Anterior cingulate cortex (tissue), 58 donors: ENCODE results near the gene RGS12.

ENCODE experiments used
- DNase-seq, 58 donors: peaks; one replicate each; lab custom pipeline; 2025; lab: John Stamatoyannopoulos, UW

Gene RGS12

DNA sequence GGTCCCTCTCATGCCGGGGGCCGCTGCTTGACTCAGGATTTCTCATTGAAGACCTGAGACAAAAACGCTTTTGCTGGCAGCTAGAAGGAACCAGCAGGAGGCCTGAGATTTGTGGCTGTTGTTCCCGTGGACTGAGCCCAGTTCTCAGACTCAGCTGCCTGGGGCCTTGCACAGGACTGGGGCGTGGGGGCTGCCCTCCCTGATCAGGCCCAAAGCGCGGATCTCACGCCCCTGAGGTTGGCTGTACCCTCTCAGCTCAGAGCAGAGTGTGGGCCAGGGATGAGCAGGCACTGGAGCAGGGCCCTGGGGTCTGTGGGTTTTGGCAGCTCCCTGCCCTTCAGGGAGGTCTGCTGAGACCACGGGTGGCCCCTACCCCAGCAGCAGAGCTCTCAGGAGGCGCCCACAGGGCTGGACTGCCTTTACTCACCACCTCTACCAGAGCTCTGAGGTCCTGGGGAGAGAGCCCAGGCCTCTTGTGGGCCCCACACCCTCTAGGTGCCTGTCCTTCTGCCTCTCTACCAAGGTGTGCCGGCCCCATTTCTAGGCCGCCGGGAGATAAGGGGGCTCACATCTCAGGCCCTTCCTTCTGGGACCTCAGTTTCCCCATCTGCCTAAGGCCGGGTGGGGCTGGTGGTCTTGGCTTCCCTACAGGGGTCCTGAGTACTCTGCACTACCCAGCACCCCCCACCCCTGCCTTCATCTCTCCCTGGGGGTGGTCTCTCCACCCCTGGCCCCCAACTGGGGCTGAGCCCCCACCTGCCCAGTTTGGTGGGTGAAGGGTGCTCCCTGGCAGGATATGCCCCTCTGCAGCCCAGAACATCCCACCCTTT lies 38.3 kb upstream of the RGS12 start:
- DNase-seq: no peak

DNA sequence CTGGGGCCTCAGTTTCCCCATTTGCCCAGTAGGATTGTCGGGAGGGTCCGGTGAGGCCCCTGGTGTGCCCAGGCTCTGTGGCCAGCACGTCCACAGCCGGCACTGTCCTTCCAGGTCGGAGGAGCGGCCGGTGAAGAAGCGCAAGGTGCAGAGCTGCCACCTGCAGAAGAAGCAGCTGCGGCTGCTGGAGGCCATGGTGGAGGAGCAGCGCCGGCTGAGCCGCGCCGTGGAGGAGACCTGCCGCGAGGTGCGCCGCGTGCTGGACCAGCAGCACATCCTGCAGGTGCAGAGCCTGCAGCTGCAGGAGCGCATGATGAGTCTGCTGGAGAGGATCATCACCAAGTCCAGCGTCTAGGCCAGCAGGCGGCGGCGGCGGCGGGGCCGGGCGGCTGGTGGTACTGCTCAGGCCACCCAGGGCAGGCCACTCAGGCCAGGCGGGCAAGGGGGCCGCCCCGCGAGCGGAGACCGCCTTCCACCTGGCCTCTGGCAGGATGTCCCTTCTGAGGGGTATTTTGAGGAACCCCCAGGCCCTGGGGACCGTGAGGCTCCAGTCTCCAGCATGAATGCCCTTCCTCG lies 37.1 kb upstream of the RGS12 start:
- DNase-seq: no peak

DNA sequence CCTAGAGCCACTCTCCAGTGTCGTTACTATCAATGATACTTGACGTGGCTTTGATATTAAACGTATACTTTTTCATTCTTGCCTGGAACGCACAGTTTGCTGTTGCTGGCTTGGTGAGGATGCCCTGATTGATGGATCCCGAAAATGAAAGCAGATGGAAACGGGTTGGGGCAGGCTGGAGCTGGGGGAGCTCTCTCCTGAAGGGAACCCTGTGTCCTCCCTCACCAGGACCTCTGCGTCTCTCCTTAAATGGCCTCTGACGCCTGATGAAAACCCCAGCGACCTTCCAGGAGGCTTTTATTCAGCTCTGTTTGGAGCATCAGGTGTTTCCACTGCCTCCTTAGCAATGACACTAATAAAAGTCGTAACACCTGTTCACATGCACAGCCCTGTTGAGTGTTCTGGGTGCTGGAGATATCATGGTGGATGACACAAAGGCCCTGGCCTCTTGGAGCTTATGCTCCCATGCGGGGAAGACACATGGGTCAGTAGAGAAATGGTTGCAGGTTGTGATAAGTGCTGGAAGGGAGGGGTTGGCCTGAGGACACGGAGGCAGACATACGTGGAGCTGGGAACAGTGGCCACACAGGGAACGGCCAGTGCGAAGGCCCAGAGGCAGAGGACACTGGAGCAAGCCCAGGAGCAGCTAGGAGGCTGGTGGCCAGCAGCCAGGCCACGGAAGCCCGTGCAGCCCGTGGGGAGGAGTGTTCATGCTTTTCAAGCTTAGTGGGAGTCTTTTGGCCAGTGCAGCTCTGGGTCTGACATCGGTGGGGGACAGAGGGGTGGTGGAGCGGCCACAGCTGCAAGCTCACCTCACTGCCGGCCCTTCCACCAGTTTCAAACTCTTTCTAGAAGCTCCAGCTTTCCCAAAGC lies 36.4 kb upstream of the RGS12 start:
- DNase-seq: no peak

DNA sequence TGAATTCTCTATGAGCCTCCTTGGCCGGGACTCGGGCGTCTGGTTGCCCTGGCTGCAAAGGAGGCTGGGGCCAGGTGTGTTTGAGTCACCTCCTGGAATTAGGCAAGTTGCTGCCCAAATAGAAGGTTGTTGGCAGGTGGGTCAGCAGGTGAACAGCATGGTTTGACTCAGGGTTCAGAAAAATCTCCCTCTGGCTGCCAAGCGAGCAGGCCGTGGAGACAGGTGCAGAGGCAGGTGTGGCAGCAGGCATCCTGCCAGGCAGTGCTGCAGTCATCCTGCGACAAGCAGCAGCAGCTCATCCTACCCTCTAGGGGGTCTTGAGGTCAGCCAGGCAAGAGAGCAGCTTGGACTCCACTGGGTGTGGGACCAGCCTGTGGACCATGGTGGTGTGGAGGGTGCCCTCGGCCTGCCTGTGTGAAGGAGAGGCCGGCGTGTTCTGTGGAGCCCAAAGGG lies 35.7 kb upstream of the RGS12 start:
- no peak for DNase-seq

DNA sequence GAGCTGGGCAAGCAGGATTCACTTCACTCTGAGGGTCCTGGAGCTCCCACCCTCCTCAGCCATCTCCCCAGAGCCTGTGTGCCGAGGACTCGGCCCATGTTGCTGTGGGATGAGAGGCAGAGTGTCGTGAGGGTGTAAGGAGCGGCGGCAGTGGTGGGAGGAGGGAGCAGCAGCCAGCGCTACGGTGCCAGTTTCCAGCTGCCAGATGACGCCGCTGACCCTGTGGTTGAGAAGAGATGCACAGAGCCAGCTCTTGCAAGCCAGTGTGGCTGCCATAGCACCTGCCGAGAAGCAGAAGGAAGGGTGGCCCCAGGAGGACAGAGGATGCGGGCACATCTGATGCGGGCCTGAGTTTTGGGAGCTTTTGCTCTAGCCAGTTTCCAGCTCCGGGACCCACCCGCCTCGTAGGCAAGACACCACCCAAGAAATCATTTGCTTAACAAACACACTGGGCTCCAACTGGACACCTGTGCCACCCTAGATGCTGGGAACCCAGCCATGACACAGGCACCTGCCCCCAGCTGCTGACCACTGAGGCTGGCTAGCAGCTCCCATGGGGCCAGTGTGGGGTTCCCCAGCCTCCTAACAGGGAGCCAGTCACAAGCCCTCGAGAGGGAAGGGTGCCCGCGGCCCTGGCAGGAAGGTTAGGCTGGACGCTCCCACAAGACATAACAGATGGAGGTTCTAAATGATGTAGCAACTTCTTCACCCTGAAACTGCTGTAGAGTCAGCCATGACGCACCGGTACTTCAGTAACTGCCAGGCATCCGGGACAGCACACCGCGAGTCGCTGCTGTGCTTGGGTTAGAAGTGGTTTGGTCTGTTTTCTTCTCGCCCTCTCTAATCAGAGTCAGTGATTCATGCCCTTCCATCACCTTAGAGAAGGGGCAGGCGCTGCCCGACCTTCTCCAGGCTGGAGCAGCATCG lies 35.0 kb upstream of the RGS12 start:
- DNase-seq: no peak

DNA sequence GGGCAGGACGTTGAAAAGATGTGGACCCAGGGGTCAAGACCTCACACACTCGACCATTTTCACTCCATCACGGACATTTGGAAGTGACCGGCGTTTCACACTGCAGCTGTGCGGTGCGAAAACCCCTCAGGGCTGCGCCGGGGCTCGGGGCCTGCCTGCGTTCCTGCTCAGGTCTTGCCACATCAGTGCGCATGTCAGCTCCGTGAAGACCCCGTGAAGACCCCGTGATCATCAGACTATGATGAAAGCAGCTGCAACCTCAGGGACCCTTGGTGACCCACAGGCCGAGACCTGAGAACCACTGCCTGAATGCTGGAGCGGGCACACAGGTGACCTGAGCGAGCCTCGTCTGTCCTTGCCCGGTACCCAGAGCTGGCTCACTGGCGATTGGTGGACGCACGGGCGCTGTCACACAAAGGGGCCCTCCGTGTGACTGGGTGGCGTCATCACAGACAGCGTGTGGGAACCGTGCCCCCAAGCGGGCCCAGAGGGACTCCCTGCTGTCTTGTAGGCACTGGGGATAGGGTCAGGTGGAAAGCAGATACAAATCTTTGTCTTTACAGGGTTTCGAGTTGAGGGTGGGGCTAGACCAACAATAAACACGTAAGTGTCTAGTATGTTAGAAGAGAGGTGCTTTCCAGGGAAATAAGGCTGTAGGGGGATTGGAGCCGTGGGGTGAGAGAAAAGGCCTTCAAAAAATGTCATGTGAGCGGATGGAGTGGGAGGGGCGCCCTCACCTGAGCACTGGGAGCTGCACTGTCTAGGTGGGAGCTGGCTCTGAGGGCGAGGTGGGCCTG lies 31.2 kb upstream of the RGS12 start:
- DNase-seq: no peak

DNA sequence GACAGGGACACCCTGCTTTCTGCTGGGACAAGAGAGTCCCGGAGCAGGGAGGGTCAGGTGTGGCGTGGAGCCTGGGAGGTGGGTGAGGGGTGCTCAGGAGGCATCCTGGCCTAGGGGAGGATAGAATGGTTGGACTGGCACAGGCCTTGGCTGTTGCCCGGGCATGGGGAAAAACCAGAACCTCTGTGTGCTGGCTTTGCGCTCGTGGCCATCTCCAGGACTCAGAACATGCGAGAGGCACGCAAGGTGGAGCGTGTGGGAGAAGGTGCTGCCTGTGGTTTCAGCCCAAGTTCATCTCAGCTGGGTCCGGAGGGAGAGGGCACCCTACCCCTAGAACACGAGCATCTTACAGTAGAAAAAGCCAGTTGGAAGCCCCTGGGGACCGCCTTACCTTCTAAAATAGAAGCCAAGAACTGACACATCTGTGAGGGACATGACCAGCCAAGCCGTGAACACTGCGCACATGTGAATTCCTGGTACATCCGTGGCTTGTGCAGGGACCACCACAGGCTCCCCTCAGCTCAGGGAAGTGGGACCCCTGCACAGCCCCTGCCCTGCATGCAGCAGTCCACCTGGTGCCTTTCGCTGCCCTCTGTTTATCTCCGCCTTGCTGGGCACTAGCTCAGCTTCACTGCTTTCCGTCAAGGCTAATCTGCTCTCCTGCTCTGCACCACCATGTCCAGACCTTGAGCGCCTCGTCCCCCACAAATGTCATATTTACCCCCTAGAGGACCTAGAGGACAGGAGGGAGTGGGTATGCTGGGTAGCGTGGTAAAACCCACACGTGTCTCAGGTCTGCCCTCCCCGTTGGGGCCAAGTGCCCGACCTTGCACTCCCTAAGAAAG lies 30.4 kb upstream of the RGS12 start:
- no peak for DNase-seq

DNA sequence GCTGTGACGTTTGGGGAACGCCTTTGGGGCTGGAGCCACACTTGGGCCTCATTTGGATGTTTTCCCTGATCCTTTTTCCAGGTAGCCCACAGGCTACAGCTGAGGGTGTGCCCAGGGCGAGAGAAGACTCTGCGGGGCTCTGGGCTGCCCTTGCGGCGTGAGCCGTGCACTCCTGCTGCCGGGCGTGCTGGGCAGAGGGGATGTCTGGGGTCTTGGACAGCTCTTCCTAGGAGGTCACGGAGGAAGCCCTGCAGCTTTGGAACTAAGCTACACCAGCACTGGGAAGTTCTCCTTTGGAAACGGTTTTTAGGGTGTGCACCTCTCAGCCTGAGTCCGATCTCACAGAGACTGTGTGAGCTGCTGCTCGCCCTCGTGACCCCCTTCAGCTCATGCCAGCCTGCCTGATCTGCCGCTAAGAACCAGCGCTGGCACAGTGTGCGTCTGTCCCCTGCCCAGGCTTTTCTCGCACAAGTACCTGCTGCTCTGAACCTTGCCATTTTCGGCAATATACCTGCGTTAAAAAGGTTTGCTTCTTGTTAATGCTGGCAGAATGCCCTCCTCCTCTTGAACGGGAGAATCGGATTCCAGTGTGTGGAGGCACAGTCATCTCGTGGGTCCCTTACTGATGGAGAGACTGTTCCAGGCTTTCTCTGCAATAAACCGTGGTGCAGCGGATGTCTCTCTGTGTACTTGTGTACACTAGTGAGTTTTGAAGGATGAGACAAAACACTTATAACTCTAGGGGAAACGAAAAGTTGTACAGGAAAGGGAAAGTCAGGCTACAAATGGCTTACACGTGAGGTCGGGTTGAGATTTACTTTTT lies 29.6 kb upstream of the RGS12 start:
- DNase-seq: no peak

DNA sequence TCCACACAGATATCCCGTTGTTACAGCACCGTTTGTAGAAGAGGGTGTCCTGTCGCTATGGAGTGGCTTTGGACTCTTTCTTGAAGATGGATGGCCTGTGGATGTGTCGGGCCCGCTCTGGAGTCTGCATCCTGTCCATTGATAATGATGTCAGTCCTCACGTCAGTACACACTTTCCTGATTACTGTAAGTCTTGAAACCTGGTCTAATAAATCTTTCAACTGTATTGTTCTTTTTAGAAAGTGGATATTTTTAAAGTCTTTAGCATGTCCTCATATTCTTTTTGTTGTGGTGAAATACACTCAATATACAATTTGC lies 29.0 kb upstream of the RGS12 start:
- no peak for DNase-seq

DNA sequence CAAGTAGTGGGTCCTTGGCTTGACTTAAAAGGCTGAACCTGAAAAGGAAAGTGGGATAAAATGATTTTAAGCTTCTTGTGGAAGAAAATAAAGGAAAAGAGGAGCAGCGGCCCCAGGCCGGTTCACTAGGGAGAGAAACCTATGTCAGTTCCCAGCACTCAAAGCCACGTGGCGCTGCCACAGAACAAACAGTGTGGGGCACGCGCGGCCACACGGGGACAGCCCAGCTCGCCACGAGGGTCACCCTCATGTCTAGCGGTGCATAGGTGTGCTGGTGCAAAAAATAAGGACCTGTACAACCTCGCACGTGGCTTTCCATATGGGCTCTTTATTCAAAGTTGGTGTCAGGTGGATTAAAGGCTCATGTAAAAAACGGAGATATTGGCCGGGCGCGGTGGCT lies 26.7 kb upstream of the RGS12 start:
- DNase-seq: no peak

DNA sequence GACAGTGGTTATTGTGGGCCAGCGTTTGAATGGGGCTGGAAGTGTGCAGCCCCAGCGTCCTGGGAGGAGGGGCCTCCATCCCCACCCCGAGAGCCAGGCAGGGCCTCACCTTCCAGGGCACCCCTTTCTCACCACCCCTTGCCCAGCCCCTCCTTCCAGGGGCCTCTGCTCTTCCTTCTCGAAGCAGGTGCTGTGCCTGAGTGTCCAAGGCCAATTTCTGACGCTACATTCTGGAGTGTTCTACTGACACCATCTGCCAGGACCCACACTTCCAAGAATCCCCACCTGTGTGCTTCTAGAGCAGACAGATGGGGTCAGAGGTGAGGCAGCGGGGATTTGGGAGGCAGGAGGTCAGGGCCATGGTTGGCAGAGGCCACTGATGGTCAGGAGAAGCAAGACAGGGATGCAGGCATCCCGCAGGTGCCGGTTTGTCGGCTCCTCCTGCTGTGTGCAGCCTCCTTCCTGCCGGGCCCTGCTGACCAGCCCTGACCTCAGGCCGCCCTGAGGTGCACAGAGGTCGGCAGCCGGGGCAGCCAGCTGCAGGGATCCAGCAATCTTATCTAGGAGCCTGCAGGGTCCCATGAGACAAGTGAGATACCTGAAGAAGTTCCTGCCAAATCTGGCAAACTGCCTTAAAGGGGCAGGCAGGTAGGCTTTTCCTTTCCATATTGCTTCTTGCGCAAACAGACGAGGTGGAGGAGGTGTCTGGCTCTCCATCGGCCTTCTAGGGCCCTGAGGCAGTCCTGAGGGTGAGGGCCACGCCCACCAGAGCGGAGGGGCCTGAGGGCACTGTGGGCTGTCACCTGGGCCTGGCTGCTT lies 25.0 kb upstream of the RGS12 start:
- no peak for DNase-seq

DNA sequence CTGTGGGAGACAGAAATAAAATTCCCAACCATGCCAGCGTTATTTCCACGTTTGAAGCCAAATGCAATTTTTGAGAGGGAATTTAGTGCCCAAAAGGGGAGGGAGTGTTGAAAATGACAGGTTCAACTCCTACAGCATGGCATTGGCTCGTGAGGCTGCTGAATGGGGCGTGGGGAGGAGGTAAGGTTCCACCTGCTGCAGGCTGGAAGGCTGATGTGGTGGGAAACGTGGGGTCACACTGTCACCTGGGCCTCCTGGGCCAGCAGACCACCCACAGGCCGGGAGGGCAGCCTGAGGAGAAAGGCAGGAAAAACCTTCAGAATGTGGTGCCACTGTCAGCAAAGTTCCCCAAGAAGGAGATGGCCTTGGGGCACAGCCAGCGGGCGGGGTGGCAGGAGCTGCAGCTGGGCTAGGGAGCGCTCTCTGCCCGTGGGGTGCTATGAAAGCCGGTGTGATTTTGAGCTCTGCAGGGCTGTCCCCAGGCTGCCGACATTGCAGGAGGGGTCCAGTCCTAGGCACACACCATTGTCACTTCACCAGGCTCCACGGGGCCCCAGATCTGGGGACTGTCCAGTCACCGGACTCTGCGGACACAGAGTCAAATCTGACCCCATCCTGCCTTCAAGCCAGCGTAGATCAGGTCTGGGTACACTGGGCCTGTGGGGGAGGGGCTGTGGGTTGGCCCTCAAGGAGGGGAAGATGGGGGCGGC lies 24.3 kb upstream of the RGS12 start:
- DNase-seq: no peak

DNA sequence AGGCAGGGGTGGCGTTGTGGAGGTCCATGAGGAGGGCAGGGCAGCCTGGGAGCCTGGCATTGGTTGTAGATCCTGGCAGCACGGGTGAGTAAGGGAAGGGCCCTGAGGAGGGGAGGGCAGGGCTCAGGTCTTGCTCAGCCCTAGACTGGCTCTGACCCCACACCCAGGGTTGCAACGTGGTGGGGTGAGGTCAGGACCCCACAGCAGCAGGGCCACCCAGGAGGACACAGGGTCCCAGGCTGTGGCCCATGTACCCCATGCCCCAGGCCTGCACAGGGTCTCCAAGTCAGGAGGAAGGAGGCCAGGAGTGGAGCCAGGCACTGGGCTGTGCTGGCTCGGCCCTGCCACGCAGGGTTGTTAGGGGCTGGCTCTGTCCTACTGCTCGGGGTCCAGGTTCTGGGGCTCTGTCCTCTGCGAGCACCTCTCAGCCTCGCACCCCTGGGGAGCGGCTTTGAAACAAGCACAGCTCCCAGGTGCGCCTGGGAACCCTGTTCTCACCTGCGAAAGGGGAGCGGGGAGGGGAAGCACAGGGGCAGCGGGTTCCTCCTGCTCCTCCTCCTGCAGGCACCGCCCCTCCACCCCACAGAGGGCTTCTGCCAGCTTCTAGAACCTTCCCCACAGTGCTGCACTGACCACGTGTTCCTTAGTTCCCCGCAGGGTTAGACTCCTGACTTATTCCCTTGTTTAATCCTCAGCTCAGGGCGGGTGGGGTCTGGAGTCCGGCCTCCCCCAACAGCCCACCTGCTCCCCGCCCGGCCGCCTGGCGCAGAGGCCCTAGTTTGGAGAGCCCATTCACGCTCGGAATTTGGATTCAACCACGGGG lies 23.5 kb upstream of the RGS12 start:
- peak in 3 of 58 donors; percentile 39 to 47 (median 42) for DNase-seq

DNA sequence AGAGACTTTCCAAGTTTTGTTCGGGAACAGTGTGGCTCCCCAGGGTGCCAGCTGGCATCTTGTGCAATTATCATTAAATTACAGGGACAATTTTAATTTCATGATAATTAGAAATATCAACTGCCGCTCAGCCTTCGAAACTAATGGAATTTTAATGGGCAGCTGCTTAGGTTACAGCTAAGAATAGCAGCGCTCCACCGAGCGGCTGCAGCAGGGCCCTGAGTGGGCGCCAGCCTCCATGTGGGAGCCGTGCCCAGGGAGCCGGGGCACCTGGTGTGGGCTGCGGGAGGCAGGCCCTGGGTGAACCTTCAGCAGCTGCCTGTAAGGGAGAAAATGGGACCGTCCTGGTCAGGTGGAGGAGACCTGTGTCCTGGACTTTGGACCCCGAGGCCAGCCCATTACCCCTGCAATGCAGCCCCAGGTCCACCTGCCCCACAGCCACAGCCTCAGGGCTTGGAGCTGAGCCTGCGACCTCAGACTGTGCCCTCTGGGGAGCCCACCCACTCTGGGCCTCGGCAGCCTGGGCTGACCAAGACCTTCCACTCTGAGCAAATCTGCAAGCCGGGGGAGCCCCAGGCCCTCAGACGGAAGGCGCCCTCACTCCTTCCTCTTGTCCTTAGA lies 22.7 kb upstream of the RGS12 start:
- peak in 5 of 58 donors; percentile 26 to 61 (median 38) for DNase-seq

DNA sequence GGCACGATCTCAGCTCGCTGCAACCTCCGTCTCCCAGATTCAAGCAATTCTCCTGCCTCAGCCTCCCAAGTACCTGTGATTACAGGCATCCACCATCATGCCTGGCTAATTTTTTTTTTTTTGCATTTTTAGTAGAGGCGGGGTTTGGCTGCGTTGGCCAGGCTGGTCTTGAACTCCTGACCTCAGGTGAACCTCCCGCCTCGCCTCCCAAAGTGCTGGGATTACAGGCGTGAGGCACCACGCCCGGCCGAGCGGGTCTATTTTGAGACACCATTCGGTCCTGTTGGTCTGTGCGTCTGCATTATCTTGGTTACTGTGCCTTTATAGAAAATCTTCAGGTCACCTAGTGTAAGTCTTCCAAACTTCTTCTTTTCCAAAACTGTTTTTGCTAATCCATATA lies 21.7 kb upstream of the RGS12 start:
- DNase-seq: no peak
